ENCODE measurements around the gene CFAP54.

Gene CFAP54

DNA sequence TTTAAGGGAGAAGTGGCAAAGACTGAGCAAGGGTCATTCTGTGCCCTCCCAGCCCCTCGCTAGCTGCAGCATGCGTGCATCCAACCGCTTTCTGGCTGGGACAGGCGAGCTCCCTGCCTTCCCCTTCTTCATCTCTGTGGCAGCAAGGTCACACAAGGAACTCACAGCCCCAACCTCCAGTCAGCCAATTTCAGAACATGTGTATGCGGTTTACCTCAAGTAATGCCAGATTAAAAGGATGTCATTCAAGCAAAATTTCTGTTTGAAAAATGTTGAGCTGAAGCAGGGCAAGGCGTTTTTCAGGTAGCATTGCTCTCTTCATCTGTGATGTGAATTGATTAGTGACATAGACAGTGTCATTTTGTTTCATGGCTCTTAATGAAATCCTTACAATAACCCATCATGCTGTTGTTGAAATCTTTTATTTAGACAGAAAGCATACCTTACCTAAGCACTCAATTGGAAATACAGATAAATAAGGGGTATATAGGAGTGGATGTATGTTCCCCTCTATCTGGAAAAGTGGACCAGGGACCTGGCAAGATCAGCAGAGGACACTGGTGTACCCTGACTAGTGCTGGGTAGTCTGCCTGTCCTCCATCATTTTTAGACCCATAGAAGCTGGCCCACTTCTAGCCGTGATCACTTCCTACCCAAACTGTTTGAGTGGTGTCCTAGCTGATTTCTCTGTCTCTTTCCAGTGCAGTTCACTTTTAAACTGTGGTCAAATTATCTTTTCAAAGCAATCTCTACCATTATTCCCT, 334.9 kb downstream of the CFAP54 start:
- Histone ChIP-seq H3K27me3 (ENCODE audit: low read depth) (peaks cover 2% of the 10 kb centered on the region; the same call in 1 of the 2 replicates), H3K4me1 (no peaks in the 10 kb centered on the region), H3K4me3 (no peak overlapping the region), H3K36me3 (replicated peaks) (no peaks in the 10 kb centered on the region), H3K9me3 (no peaks in the 10 kb centered on the region)
- no peak for DNase-seq (ENCODE audit: low spot score in 2 of 2)
- in situ Hi-C loops (cut with MboI; ENCODE audit: low sequenced_read_pairs) = no loop called here

DNA sequence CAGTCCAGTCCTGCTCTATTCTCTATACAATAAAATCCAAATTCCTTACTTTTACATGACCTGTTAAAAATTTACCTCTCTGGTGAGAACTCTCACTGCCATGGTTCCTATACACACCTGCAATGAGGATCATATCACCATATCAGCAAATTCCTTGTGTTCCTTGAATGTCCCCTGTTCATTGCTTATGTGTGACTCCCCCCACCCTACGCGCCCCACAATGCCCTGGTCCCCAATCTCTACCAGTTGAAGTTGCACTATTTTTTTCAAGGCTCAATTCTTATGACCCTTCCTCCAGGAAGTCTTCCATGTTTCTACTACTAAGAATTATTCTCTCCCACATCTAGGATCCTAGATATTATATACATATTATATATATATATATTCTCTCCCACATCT, 335.5 kb downstream of the CFAP54 start:
- in situ Hi-C loops (cut with MboI; ENCODE audit: low sequenced_read_pairs) = no loop called here
- DNase-seq (ENCODE audit: low spot score in 2 of 2) = no peak
- Histone ChIP-seq H3K9me3 (no peaks in the 10 kb centered on the region), H3K4me3 (no peak overlapping the region), H3K4me1 (no peaks in the 10 kb centered on the region), H3K27me3 (ENCODE audit: low read depth) (no peaks in the 10 kb centered on the region), H3K36me3 (replicated peaks) (no peaks in the 10 kb centered on the region)

DNA sequence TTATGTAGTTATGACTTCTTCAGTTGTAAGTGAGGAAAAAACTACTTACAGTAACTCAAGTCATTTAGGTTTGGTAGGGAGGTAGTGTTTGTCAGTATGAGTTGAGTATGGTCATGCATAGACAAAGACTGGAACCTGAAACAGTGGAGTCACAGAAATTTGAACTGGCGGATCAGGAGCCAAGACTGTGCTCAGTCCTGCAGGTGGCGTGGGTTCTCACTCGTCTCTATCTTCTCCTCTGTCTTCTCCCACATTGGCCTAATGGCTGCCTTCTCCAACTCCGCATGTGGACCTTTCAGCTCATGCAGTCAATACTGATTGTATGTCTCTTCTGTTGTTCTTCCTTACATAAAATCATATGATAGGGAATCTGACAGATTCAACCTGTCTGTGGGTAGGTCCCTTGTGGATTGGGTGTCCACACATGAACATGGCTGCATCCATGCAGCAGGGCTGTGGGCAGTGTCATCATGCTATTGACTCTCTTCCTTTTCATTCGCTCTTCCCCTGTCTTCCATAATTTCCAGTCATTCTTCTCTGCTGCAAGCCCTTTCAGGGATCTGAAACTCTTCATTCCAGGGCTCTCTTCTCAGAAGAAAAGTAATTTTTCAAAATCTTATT, 338.9 kb downstream of the CFAP54 start:
- Histone ChIP-seq H3K9me3 (no peaks in the 10 kb centered on the region), H3K4me3 (no peak overlapping the region), H3K4me1 (no peaks in the 10 kb centered on the region), H3K27me3 (ENCODE audit: low read depth) (no peaks in the 10 kb centered on the region), H3K36me3 (replicated peaks) (no peaks in the 10 kb centered on the region)
- in situ Hi-C loops (cut with MboI; ENCODE audit: low sequenced_read_pairs) = no loop called here
- no peak for DNase-seq (ENCODE audit: low spot score in 2 of 2)

DNA sequence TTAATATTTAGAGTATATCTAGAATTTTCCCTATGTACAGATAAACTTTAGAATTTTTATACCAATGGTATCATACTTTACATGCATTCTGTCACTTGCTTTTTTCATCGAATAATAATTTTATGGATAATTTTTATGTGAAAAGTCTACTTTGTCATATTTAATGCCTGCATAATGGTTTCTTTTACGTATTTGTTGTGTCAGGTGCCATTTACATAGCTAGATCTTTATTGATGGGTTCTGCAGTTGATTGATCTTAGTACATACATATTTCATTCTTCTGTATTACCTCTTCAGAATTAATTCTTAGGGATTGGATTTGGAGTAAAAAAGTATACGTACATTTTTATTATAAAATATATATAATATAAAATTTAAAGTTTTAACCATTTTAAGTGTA, 340.0 kb downstream of the CFAP54 start:
- Histone ChIP-seq H3K4me3 (no peak overlapping the region), H3K27me3 (ENCODE audit: low read depth) (no peaks in the 10 kb centered on the region), H3K36me3 (replicated peaks) (no peaks in the 10 kb centered on the region), H3K9me3 (no peaks in the 10 kb centered on the region), H3K4me1 (no peaks in the 10 kb centered on the region)
- no peak for DNase-seq (ENCODE audit: low spot score in 2 of 2)
- in situ Hi-C loops (cut with MboI; ENCODE audit: low sequenced_read_pairs) = no loop called here

DNA sequence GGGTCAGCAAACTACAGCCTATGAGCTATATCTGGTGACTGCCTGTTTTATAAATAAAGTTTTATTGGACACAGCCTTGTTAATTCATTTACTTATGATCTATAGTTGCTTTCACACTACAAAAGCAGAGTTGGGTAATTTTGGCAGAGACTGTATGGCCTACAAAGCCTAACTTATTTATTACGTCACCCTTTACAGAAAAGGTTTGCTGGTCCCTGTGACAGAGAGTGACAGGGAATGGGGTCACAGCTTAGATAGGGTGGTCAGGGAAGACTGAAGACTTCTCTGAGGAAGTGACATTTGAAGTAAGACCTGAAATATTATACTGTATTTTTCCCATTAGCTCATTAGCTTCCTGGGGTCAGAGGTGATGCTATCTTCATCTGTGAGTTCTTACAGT, 342.0 kb downstream of the CFAP54 start:
- in situ Hi-C loops (cut with MboI; ENCODE audit: low sequenced_read_pairs) = no loop called here
- DNase-seq (ENCODE audit: low spot score in 2 of 2) = no peak

DNA sequence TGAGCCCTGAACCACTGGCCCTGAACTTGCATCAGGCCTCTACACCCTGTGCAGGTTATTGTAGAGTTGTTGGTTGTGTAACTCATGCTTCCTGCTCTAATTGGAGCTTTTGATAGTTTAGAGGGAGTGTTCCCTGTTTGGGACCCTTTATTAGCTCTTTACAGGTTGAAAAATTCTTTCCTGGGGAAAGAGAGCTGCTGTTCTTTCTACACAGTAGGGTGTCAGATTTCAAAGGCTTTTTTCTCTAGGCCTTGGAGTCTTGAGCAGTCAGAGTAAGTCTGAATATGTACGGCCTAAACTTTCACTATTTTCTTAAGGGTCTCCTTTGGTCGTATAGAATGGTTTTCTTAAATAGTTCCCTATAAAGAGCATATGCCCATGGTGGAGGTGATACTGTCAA, 356.9 kb downstream of the CFAP54 start:
- no peak for DNase-seq (ENCODE audit: low spot score in 2 of 2)
- no peaks in the 10 kb centered on the region for H3K4me1 ChIP-seq
- H3K4me3 ChIP-seq = no peak overlapping the region

More for the DNA sequence above, 342.0 kb downstream of the CFAP54 start:
- H3K36me3 ChIP-seq (replicated peaks) = no peaks in the 10 kb centered on the region
- H3K4me3 ChIP-seq = no peak overlapping the region
- H3K27me3 ChIP-seq (ENCODE audit: low read depth) = no peaks in the 10 kb centered on the region
- no peaks in the 10 kb centered on the region for H3K9me3 ChIP-seq
- H3K4me1 ChIP-seq = no peaks in the 10 kb centered on the region

DNA sequence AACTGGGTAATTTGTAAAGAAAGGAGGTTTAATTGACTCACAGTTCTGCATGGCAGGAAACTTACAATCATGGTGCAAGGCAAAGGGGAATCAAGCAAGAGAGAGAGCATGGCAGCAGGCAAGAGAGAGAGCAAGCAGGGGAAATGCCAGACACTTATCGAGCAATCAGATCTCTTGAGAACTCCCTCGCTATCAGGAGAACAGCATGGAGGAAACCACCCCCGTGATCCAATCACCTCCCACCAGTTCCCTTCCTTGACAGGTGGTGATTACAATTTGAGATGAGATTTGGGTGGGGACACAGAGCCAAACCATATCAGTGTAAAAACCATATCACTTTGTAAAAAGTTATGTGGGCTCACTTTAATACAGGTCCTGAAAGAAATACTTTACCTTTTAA, 361.3 kb downstream of the CFAP54 start:
- H3K9me3 ChIP-seq = no peaks in the 10 kb centered on the region
- H3K4me3 ChIP-seq = no peak overlapping the region
- H3K27me3 ChIP-seq (ENCODE audit: low read depth) = no peaks in the 10 kb centered on the region
- H3K36me3 ChIP-seq (replicated peaks) = no peaks in the 10 kb centered on the region
- in situ Hi-C loops (cut with MboI; ENCODE audit: low sequenced_read_pairs) = no loop called here
- no peaks in the 10 kb centered on the region for H3K4me1 ChIP-seq
- no peak for DNase-seq (ENCODE audit: low spot score in 2 of 2)

More for the DNA sequence above, 356.9 kb downstream of the CFAP54 start:
- Histone ChIP-seq H3K9me3 (no peaks in the 10 kb centered on the region), H3K36me3 (replicated peaks) (no peaks in the 10 kb centered on the region), H3K27me3 (ENCODE audit: low read depth) (peaks cover 5% of the 10 kb centered on the region)
- in situ Hi-C loops (cut with MboI; ENCODE audit: low sequenced_read_pairs) = no loop called here

DNA sequence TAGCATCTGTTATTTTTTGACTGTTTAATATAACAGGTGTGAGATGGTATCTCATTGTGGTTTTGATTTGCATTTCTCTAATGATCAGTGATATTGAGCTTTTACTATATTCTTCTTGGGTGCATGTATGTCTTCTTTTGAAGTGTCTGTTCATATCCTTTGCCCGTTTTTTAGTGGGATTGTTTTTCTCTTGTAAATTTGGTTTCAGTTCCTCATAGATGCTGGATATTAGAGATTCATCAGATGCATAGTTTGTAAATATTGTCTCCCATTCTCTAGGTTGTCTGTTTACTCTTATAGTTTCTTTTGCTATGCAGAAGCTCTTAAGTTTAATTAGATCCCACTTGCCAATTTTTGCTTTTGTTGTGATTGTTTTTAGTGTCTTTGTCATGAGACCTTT, 368.8 kb downstream of the CFAP54 start:
- Histone ChIP-seq H3K9me3 (no peaks in the 10 kb centered on the region), H3K27me3 (ENCODE audit: low read depth) (0 out of 2 replicates have a peak, but pooled peaks cover 2% of the 10 kb centered on the region), H3K4me1 (no peaks in the 10 kb centered on the region), H3K4me3 (no peak overlapping the region), H3K36me3 (replicated peaks) (no peaks in the 10 kb centered on the region)
- DNase-seq (ENCODE audit: low spot score in 2 of 2) = no peak
- in situ Hi-C loops (cut with MboI; ENCODE audit: low sequenced_read_pairs) = no loop called here

DNA sequence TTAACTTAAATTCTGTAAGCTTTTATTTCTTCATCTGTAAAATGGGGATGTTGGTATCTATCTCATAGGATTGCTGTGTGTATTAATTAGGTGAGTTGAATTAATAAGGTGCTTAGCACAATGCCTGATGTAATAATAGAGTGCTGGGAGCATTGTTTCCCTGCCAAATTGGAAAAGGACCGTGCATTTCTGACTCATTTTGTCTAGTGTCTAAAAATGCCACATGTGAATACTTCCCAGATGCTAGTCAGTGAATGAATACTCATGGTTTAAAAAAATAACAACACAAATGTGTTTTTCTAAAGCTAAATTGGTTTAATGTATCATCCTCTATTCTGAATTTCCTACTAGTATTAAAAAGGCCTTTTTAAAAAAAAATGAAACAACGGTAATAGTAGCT, 372.3 kb downstream of the CFAP54 start:
- in situ Hi-C loops (cut with MboI; ENCODE audit: low sequenced_read_pairs) = no loop called here
- Histone ChIP-seq H3K4me1 (no peaks in the 10 kb centered on the region), H3K27me3 (ENCODE audit: low read depth) (0 out of 2 replicates have a peak, but pooled peaks cover 2% of the 10 kb centered on the region), H3K36me3 (replicated peaks) (no peaks in the 10 kb centered on the region), H3K9me3 (no peaks in the 10 kb centered on the region), H3K4me3 (no peak overlapping the region)
- no peak for DNase-seq (ENCODE audit: low spot score in 2 of 2)

DNA sequence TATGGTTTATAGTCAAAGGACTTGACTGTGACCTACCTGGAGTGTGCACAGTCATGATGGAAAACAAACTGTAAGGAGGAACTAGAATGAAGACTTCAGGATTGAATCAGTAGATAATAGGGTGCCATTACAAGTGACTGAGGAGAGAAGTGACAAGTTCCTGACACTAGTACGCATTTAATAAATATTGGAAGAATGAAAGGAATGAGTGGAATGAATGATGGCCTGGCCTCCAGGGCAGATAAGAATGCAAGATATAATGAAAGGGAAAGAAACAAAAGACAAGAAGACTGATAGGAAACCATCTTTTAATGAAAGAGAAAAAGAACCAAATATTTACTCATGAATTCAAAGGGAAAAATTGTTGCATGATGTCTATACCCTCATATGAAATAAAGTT, 372.9 kb downstream of the CFAP54 start:
- in situ Hi-C loops (cut with MboI; ENCODE audit: low sequenced_read_pairs) = no loop called here
- Histone ChIP-seq H3K4me3 (no peak overlapping the region), H3K4me1 (no peaks in the 10 kb centered on the region), H3K27me3 (ENCODE audit: low read depth) (0 out of 2 replicates have a peak, but pooled peaks cover 2% of the 10 kb centered on the region), H3K36me3 (replicated peaks) (no peaks in the 10 kb centered on the region), H3K9me3 (no peaks in the 10 kb centered on the region)
- DNase-seq (ENCODE audit: low spot score in 2 of 2) = no peak

DNA sequence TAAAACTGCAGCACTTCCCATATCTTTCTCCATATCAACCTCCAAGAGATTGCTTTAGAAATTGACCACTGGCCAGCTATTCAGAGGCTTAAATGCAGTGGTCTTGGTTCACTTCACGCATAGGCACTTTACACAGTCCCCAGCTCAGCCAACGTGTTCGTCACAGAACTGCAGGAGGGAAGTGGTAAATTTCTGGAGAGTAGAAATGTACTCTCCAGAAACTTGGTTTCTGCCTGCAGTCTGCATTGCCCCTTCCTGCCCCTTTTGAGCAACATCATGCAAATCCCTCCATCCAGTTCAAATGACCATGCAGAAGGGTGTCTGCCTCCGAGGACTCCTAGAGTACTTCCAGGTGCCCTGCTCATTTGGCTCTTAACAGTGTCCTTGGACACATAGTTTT, 375.0 kb downstream of the CFAP54 start:
- Histone ChIP-seq H3K4me3 (no peak overlapping the region), H3K36me3 (replicated peaks) (no peaks in the 10 kb centered on the region), H3K4me1 (no peaks in the 10 kb centered on the region), H3K9me3 (no peaks in the 10 kb centered on the region), H3K27me3 (ENCODE audit: low read depth) (0 out of 2 replicates have a peak, but pooled peaks cover 2% of the 10 kb centered on the region)
- in situ Hi-C loops (cut with MboI; ENCODE audit: low sequenced_read_pairs) = no loop called here
- DNase-seq (ENCODE audit: low spot score in 2 of 2) = no peak

DNA sequence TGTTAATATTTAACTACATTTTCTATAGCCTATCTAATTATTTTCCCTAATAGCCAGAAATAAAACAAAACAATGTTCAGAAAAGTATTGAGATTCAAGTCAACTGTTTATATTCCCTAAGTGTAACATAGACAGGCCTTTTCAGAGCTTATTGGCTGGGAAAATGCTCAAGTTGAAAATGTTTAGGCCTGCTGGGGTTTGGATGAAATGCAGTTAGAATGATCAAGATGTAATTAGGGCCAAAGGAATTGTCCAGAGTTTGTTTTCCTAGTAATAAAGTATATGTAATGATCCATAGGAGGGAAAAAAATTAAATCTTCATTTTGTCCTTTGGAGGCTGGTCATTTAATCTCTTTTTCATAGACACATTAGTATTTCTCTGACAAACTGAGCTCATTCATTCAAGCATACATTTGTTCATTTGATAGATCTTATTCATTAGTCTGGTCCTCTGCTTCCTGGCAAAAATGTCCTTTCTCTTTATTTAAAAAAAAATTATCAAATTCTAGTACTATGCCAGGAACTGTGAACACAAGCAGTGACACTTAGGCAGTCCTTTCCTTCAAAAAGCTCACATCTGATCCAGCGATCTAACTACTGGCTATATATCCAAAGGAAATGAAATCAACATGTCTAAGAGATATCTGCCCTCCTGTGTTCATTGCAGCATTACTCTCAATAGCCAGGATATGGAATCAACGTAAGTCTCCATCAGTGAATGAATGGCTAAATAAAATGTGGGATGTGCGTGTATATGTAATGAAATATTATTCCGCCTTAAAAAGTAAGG, 377.6 kb downstream of the CFAP54 start:
- no peak for DNase-seq (ENCODE audit: low spot score in 2 of 2)

DNA sequence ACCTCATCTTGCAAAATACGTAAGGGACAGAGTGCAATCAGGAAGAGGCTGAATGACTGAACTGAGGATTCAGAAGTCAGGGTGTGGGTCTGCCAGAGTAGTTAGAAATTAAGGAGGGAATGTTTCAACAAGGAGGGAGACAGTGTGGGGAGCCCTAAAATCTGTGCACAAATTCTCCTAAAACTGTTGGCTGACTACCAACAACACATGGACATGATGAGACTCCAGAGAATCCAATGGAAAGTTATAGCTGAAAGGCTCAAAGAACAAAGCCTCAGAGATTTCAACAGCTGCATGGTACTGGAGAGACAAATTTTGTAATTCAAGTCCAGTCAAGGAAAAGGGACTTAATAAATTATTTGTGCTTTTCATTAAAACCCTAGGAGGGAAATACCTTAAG, 381.6 kb downstream of the CFAP54 start:
- DNase-seq (ENCODE audit: low spot score in 2 of 2) = no peak
- Histone ChIP-seq H3K36me3 (replicated peaks) (no peaks in the 10 kb centered on the region), H3K27me3 (ENCODE audit: low read depth) (no peaks in the 10 kb centered on the region), H3K4me1 (no peaks in the 10 kb centered on the region), H3K4me3 (no peak overlapping the region), H3K9me3 (no peaks in the 10 kb centered on the region)
- in situ Hi-C loops (cut with MboI; ENCODE audit: low sequenced_read_pairs) = no loop called here

More for the DNA sequence above, 377.6 kb downstream of the CFAP54 start:
- H3K36me3 ChIP-seq (replicated peaks) = no peaks in the 10 kb centered on the region
- no peaks in the 10 kb centered on the region for H3K27me3 ChIP-seq (ENCODE audit: low read depth)
- no peaks in the 10 kb centered on the region for H3K4me1 ChIP-seq
- no peak overlapping the region for H3K4me3 ChIP-seq
- no peaks in the 10 kb centered on the region for H3K9me3 ChIP-seq
- in situ Hi-C loops (cut with MboI; ENCODE audit: low sequenced_read_pairs) = no loop called here

DNA sequence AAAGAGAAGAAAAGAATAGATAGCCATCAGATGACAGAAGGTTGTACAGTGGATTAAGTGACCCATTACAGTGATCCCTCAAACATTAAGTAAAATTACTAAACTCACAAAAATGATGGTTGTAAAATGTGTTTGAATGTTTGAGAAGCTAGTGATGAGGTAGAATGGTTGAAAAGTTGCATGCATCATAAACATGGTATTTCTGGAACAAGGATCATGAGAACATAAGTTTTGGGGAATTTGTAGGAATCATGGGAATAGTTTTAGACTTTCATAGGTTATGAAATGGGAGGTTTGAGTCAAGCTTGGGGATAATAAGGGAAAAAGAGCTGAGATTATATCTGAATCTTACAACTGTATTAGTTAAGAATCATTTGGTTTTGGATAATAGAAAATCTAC, 383.6 kb downstream of the CFAP54 start:
- Histone ChIP-seq H3K4me3 (no peak overlapping the region), H3K36me3 (replicated peaks) (no peaks in the 10 kb centered on the region), H3K4me1 (no peaks in the 10 kb centered on the region), H3K27me3 (ENCODE audit: low read depth) (no peaks in the 10 kb centered on the region), H3K9me3 (no peaks in the 10 kb centered on the region)
- in situ Hi-C loops (cut with MboI; ENCODE audit: low sequenced_read_pairs) = no loop called here
- no peak for DNase-seq (ENCODE audit: low spot score in 2 of 2)
